GM19468 (cell line): ENCODE measurements around the gene PPP1R14B.

Experiments used
- ATAC-seq: cut with Tn5 transposase; IDR thresholded peaks from one replicate; pipeline ENCODE4 v1.9.1; 2021; ENCODE audit warnings: mild to moderate bottlenecking, moderate library complexity, moderate number of reproducible peaks; ENCODE audit not compliant: unreplicated experiment; ENCODE audit errors: extremely low read depth

The PPP1R14B gene

GRCh38 chr11:64219755-64220154, 27.0 kb downstream of the PPP1R14B start:
- no peak for ATAC-seq

- ATAC-seq = no peak
Measured at GRCh38 chr11:64219354-64219684, 27.4 kb downstream of the PPP1R14B start.

GRCh38 chr11:64218628-64219353, 28.0 kb downstream of the PPP1R14B start:
- ATAC-seq = no peak

- ATAC-seq = no peak
Measured at GRCh38 chr11:64216879-64217278, 29.9 kb downstream of the PPP1R14B start.

- ATAC-seq = no peak
Measured at GRCh38 chr11:64211181-64211872, 35.4 kb downstream of the PPP1R14B start.

GRCh38 chr11:64210301-64211020, 36.3 kb downstream of the PPP1R14B start:
- no peak for ATAC-seq

GRCh38 chr11:64209563-64209843, 37.2 kb downstream of the PPP1R14B start:
- no peak for ATAC-seq

GRCh38 chr11:64208796-64209562, 37.8 kb downstream of the PPP1R14B start:
- ATAC-seq = no peak

GRCh38 chr11:64208086-64208795, 38.5 kb downstream of the PPP1R14B start:
- ATAC-seq = no peak

- peak; percentile 70 for ATAC-seq
Measured at GRCh38 chr11:64207256-64208085, 39.3 kb downstream of the PPP1R14B start.

- no peak for ATAC-seq
Measured at GRCh38 chr11:64206457-64207255, 40.1 kb downstream of the PPP1R14B start, which contains the start of gene FERMT3. FERMT3 (plus strand) TSS chr11:64206721; CDS start chr11:64207365, 644 bp downstream.

GRCh38 chr11:64204464-64204989, 42.2 kb downstream of the PPP1R14B start:
- no peak for ATAC-seq

- ATAC-seq = no peak
Measured at GRCh38 chr11:64204080-64204440, 42.7 kb downstream of the PPP1R14B start.

GRCh38 chr11:64203421-64204079, 43.2 kb downstream of the PPP1R14B start:
- no peak for ATAC-seq

- ATAC-seq = no peak
Measured at GRCh38 chr11:64202992-64203391, 43.8 kb downstream of the PPP1R14B start.

GRCh38 chr11:64201543-64201942, 45.2 kb downstream of the PPP1R14B start:
- no peak for ATAC-seq

- no peak for ATAC-seq
Measured at GRCh38 chr11:64198511-64198910, 48.2 kb downstream of the PPP1R14B start.

- no peak for ATAC-seq
Measured at GRCh38 chr11:64196626-64197025, 50.1 kb downstream of the PPP1R14B start.
